OCI-LY3 (cell line): ENCODE results near the gene CYTH4.

Source experiments
- CTCF ChIP-seq: fragments of 200-600, 300-600 bp; sonication (generic); IDR thresholded peaks from 2 replicates; pipeline ENCODE4 v1.5.1; 2014; ENCODE audit warnings: antibody characterized with exemption, low read length, low read depth
- EZH2phosphoT487 ChIP-seq: fragments of 200-600 bp; shearing (Covaris generic); IDR thresholded peaks from 2 replicates; pipeline ENCODE4 v1.6.1; 2018; ENCODE audit warnings: antibody characterized with exemption, mixed run types, low read depth

DNA sequence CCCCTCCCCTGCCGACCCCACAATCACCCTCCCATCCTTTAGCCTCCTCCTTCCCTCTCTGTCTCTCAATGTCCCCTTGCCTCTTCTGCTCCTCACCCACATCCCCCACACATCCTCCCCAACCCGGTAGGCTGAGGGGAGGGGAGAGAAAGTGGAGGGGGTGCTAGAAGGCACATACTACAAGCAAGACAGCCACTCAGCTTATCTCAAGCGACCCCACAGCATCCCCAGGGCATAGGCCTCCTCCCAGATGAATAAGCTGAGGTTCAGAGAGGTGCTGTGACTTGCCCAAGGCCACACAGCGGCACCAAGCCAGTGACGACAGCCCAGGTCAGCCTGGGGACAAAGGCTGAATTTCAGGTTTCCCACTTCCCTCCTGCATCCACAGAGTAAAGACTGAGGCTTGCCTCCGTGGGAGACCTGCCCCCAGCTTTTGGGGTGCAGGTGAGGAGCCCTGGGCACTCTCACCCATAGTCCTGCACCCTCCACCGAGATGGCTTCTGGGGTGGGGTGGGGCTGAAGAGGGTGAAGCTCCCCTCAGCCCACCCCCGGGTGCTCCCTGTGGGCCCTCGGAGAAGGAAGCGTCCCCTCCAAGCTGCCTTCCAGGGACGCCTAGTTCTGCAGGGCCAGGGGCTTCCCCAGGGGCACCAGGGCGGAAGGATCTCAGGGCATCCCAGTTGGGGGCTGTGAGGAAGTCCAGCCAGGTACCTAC lies 38.8 kb upstream of the CYTH4 start:
- TF ChIP-seq CTCF (no peak), EZH2phosphoT487 (no peak)
